IMR-90 (cell line): ENCODE data around the gene EFNB2. TPM values are rescaled to one million over a fixed set of nuclear protein-coding genes. Genes with fewer than 3 reads are reported as not detected.

Experiments used
- ATAC-seq: fragments of 200-7000 bp; cut with Tn5 transposase; 2 replicates; pipeline ENCODE4 v1.9.1; 2020; ENCODE audit warnings: low read depth, mild to moderate bottlenecking, moderate library complexity
- BruUV-seq: library from RNA; stranded (reverse); fragments of 400-500 nt; replicated peaks from 2 replicates; lab custom pipeline; 2021; lab: Mats Ljungman, UMichigan
- CTCF ChIA-PET: fragments of 300-600 bp; formaldehyde crosslinking; extraction: SDS; loops from one replicate; lab custom pipeline; 2021; ENCODE audit warnings: antibody characterized with exemption; lab: Yijun Ruan, JAX
- POLR2A ChIA-PET: fragments of 300-600 bp; sonication (Branson Sonifier 250); formaldehyde crosslinking; loops from one replicate; lab custom pipeline; 2022; ENCODE audit warnings: antibody characterized with exemption; ENCODE audit not compliant: unreplicated experiment; lab: Charles Lee
- DNase-seq: peaks from one replicate; pipeline ENCODE4 v3.0.0; 2013
- H2AFZ ChIP-seq: replicated peaks from 2 replicates; pipeline ENCODE3; 2013; ENCODE audit warnings: low read length, mild to moderate bottlenecking; ENCODE audit not compliant: poor library complexity
- H2AK5ac ChIP-seq: 2 replicates; pipeline ENCODE4 v1.6.1; 2013; ENCODE audit warnings: low read depth, low read length, inconsistent platforms
- H2AK9ac ChIP-seq: replicated peaks from 2 replicates; pipeline ENCODE3; 2013; ENCODE audit warnings: mild to moderate bottlenecking, low read depth, low read length, moderate library complexity; ENCODE audit not compliant: poor library complexity
- H2BK120ac ChIP-seq: 2 replicates; pipeline ENCODE4 v1.6.1; 2013; ENCODE audit warnings: low read depth, low read length, inconsistent platforms
- H2BK15ac ChIP-seq: 3 replicates; pipeline ENCODE4 v1.6.1; 2013; ENCODE audit warnings: low read depth, low read length, inconsistent platforms
- H2BK20ac ChIP-seq: 2 replicates; pipeline ENCODE4 v1.6.1; 2013; ENCODE audit warnings: low read depth, mild to moderate bottlenecking, inconsistent platforms, low read length, moderate library complexity
- H2BK5ac ChIP-seq: 2 replicates; pipeline ENCODE4 v1.6.1; 2013; ENCODE audit warnings: mild to moderate bottlenecking, low read depth, low read length, inconsistent platforms; ENCODE audit not compliant: poor library complexity, severe bottlenecking
- H3K14ac ChIP-seq: replicated peaks from 2 replicates; pipeline ENCODE4 v1.6.1; 2013; ENCODE audit warnings: low read depth, low read length, inconsistent platforms
- H3K18ac ChIP-seq: 2 replicates; pipeline ENCODE4 v1.6.1; 2013; ENCODE audit warnings: low read depth, low read length, control low read depth
- H3K23ac ChIP-seq: 2 replicates; pipeline ENCODE4 v1.6.1; 2013; ENCODE audit warnings: low read depth, low read length, inconsistent platforms
- H3K27ac ChIP-seq: 2 replicates; pipeline ENCODE4 v1.5.1; 2013; ENCODE audit warnings: mild to moderate bottlenecking, control low read depth, low read length; ENCODE audit not compliant: insufficient read depth
- H3K27me3 ChIP-seq: 2 replicates; pipeline ENCODE4 v1.6.1; 2013; ENCODE audit warnings: low read length; ENCODE audit not compliant: control insufficient read depth, insufficient read depth
- H3K36me3 ChIP-seq: 2 replicates; pipeline ENCODE4 v1.6.1; 2013; ENCODE audit warnings: low read length, mixed read lengths; ENCODE audit not compliant: control insufficient read depth, insufficient read depth
- H3K4ac ChIP-seq: 2 replicates; pipeline ENCODE4 v1.6.1; 2013; ENCODE audit warnings: low read depth, low read length, inconsistent platforms
- H3K4me1 ChIP-seq: 2 replicates; pipeline ENCODE4 v1.6.1; 2013; ENCODE audit warnings: low read length, mixed read lengths; ENCODE audit not compliant: control insufficient read depth, insufficient read depth
- H3K4me2 ChIP-seq: 2 replicates; pipeline ENCODE4 v1.6.1; 2013; ENCODE audit warnings: low read depth, mild to moderate bottlenecking, control low read depth, low read length, moderate library complexity
- H3K4me3 ChIP-seq: 2 replicates; pipeline ENCODE4 v1.5.1; 2013; ENCODE audit warnings: low read depth, mild to moderate bottlenecking, control low read depth, low read length, moderate library complexity; ENCODE audit not compliant: insufficient read depth
- H3K56ac ChIP-seq: 2 replicates; pipeline ENCODE4 v1.6.1; 2013; ENCODE audit warnings: low read length, inconsistent platforms; ENCODE audit not compliant: insufficient read depth; ENCODE audit errors: extremely low read depth
- H3K79me1 ChIP-seq, 2 experiments: 2 replicates each; pipeline ENCODE4 v1.6.1; 2013; ENCODE audit warnings: low read length in 2 of 2, inconsistent platforms in 1 of 2, low read depth in 1 of 2
- H3K9ac ChIP-seq: 2 replicates; pipeline ENCODE4 v1.6.1; 2013; ENCODE audit warnings: low read depth, low read length, control low read depth
- H3K9me1 ChIP-seq: 2 replicates; pipeline ENCODE4 v1.6.1; 2013; ENCODE audit warnings: low read length, inconsistent platforms; ENCODE audit not compliant: insufficient read depth
- H3K9me3 ChIP-seq: 2 replicates; pipeline ENCODE4 v1.6.1; 2013; ENCODE audit warnings: low read length; ENCODE audit not compliant: control insufficient read depth, insufficient read depth
- H4K20me1 ChIP-seq: 2 replicates; pipeline ENCODE4 v1.6.1; 2013; ENCODE audit warnings: low read length, inconsistent platforms; ENCODE audit not compliant: insufficient read depth
- H4K5ac ChIP-seq: 2 replicates; pipeline ENCODE4 v1.6.1; 2013; ENCODE audit warnings: mild to moderate bottlenecking, low read depth, low read length, control low read depth
- H4K8ac ChIP-seq, 2 experiments: 2 replicates each; pipeline ENCODE4 v1.6.1; 2013; ENCODE audit warnings: low read depth in 2 of 2, low read length in 2 of 2, control low read depth in 1 of 2, inconsistent platforms in 1 of 2
- H4K91ac ChIP-seq: 2 replicates; pipeline ENCODE4 v1.6.1; 2013; ENCODE audit warnings: low read depth, low read length, inconsistent platforms; ENCODE audit not compliant: insufficient read depth
- BHLHE40 ChIP-seq: fragments of 150-350 bp; IDR thresholded peaks from 2 replicates; pipeline ENCODE4 v1.6.1; 2016; ENCODE audit warnings: mild to moderate bottlenecking, low read depth, low read length
- CEBPB ChIP-seq: IDR thresholded peaks from 2 replicates; pipeline ENCODE4 v1.6.1; 2012; ENCODE audit warnings: low read depth, low read length, improper control_type of control experiment
- CHD1 ChIP-seq: IDR thresholded peaks from 2 replicates; pipeline ENCODE4 v1.6.1; 2012; ENCODE audit warnings: low read depth, low read length, improper control_type of control experiment
- CTCF ChIP-seq: conservative IDR thresholded peaks from 2 replicates; pipeline ENCODE4 v1.5.1; 2012; ENCODE audit warnings: mild to moderate bottlenecking, low read depth, low read length, improper control_type of control experiment
- ELK1 ChIP-seq: fragments of 150-350 bp; IDR thresholded peaks from 2 replicates; pipeline ENCODE4 v1.6.1; 2016; ENCODE audit warnings: low read depth, mild to moderate bottlenecking, low read length, moderate library complexity, borderline replicate concordance
- FOS ChIP-seq: fragments of 150-350 bp; IDR thresholded peaks from 2 replicates; pipeline ENCODE4 v1.6.1; 2016; ENCODE audit warnings: low read depth, low read length
- MAFK ChIP-seq: IDR thresholded peaks from 2 replicates; pipeline ENCODE4 v1.6.1; 2012; ENCODE audit warnings: low read depth, low read length, improper control_type of control experiment
- MAZ ChIP-seq: IDR thresholded peaks from 2 replicates; pipeline ENCODE4 v1.6.1; 2012; ENCODE audit warnings: low read depth, mild to moderate bottlenecking, low read length, improper control_type of control experiment, moderate library complexity, borderline replicate concordance
- MXI1 ChIP-seq: IDR thresholded peaks from 2 replicates; pipeline ENCODE4 v1.6.1; 2012; ENCODE audit warnings: low read depth, mild to moderate bottlenecking, low read length, moderate library complexity, borderline replicate concordance
- NFE2L2 ChIP-seq: fragments of 150-350 bp; IDR thresholded peaks from 2 replicates; pipeline ENCODE4 v1.6.1; 2016; ENCODE audit warnings: low read depth, mild to moderate bottlenecking, low read length
- POLR2A ChIP-seq: IDR thresholded peaks from 2 replicates; pipeline ENCODE4 v1.6.1; 2012; ENCODE audit warnings: mild to moderate bottlenecking, low read depth, low read length
- RAD21 ChIP-seq: IDR thresholded peaks from 2 replicates; pipeline ENCODE4 v1.6.1; 2012; ENCODE audit warnings: low read length, improper control_type of control experiment
- RCOR1 ChIP-seq: IDR thresholded peaks from 2 replicates; pipeline ENCODE4 v1.6.1; 2012; ENCODE audit warnings: mild to moderate bottlenecking, low read length, improper control_type of control experiment; ENCODE audit not compliant: insufficient replicate concordance
- RFX5 ChIP-seq: IDR thresholded peaks from 2 replicates; pipeline ENCODE4 v1.8.0; 2012; ENCODE audit warnings: low read depth, mild to moderate bottlenecking, low read length, moderate library complexity
- SMC3 ChIP-seq: fragments of 150-350 bp; IDR thresholded peaks from 2 replicates; pipeline ENCODE4 v1.6.1; 2016; ENCODE audit warnings: low read depth, mild to moderate bottlenecking, antibody characterized with exemption, low read length, moderate library complexity
- USF2 ChIP-seq: fragments of 150-350 bp; IDR thresholded peaks from 2 replicates; pipeline ENCODE4 v1.6.1; 2017; ENCODE audit warnings: mild to moderate bottlenecking, antibody characterized with exemption, low read length, low read depth
- WGBS, 2 experiments: methylation state at CpG; one replicate each; pipeline versions ENCODE4 v1.1.5 to v1.1.7; 2013; ENCODE audit warnings: missing lambda C conversion rate in 2 of 2; ENCODE audit not compliant: insufficient read length in 1 of 2; ENCODE audit errors: extremely low coverage in 2 of 2; 5-methylcytosine and 5-hydroxymethylcytosine counted together
- dilution Hi-C: fragments of 300-500 bp; cut with HindIII; formaldehyde crosslinking; loops from one replicate; pipeline ENCODE4 v1.14.3; 2018; ENCODE audit warnings: low sequenced_read_pairs; ENCODE audit not compliant: unreplicated experiment
- in situ Hi-C: fragments of 300-500 bp; cut with MboI; formaldehyde crosslinking; loops from 3 replicates; pipeline ENCODE4 v1.14.3; 2019; ENCODE audit warnings: low sequenced_read_pairs, inconsistent platforms, mixed read lengths
- intact Hi-C: fragments of 100-400 bp; cut with micrococcal nuclease; formaldehyde crosslinking; loops from 2 replicates; pipeline ENCODE4 v1.10.0; 2022
- polyA plus RNA-seq, 3 experiments: library from polyadenylated mRNA; depleted of rRNA; stranded (reverse); fragments of >200 nt; gene quantifications; 2 replicates each; pipeline ENCODE4 v1.2.3, GENCODE V29; 2012; ENCODE audit warnings: low replicate concordance in 1 of 3
- total RNA-seq: library from RNA; depleted of rRNA; stranded (reverse); fragments of >200 nt; gene quantifications from 2 replicates; pipeline ENCODE4 v1.2.3, GENCODE V29; 2012

EFNB2 gene
- total and polyA plus RNA-seq, 2 of the 4 experiments (the other 2 are of a cell fraction) = 5.4 to 6.0 TPM

GRCh38 chr13:106455190-106455589, 80.3 kb downstream of the EFNB2 start:
- H2BK5ac ChIP-seq = no peak overlapping the region
- H3K4ac ChIP-seq = no peak overlapping the region
- H3K18ac ChIP-seq = no peak overlapping the region
- dilution Hi-C loops (no loop called here), in situ Hi-C loops (no loop called here), intact Hi-C loops (no loop called here)
- H2AK5ac ChIP-seq = peak overlapping the region; percentile 16; the same call in 1 of the 2 replicates
- no peaks in the 10 kb centered on the region for H3K9me1 ChIP-seq
- no peak overlapping the region for H4K5ac ChIP-seq
- H3K4me3 ChIP-seq = no peak overlapping the region
- no peak overlapping the region for H2BK20ac ChIP-seq
- H2AK9ac ChIP-seq = no peak overlapping the region
- H2AFZ ChIP-seq = no peak overlapping the region
- DNase-seq (no peak), ATAC-seq (no peak)
- no peak overlapping the region for H2BK15ac ChIP-seq
- H3K4me1 ChIP-seq = 0 out of 2 replicates have a peak, but pooled peaks cover 2% of the 10 kb centered on the region
- no peak overlapping the region for H3K56ac ChIP-seq
- H3K9ac ChIP-seq = no peak overlapping the region
- no peak overlapping the region for H3K27ac ChIP-seq
- no peak overlapping the region for H4K8ac ChIP-seq
- no TSS peak for BruUV-seq
- H4K20me1 ChIP-seq = no peaks in the 10 kb centered on the region
- ChIA-PET POLR2A (no interaction called here), CTCF (interaction anchor here (0.9 to 1.0 kb wide), 2 partner anchors 10 to 11 kb away, joined by 3 to 4 read pairs; no protein-coding TSS in a partner anchor)
- no peaks in the 10 kb centered on the region; the same call in 1 of the 2 replicates for H3K9me3 ChIP-seq
- 100% methylated on average over 1 of the region's 9 CpGs; no CpG with 5 or more reads in 1 of the 2 experiments for WGBS, 2 experiments
- H3K14ac ChIP-seq = no peak overlapping the region
- TF ChIP-seq RCOR1 (no peak), MAFK (no peak), CHD1 (no peak), ELK1 (no peak), BHLHE40 (no peak), NFE2L2 (no peak), SMC3 (no peak), CEBPB (no peak), POLR2A (no peak), USF2 (no peak), CTCF (no peak), MXI1 (no peak), RFX5 (no peak), RAD21 (no peak), MAZ (no peak), FOS (no peak)
- peaks cover 12% of the 10 kb centered on the region for H3K27me3 ChIP-seq
- H3K36me3 ChIP-seq = no peaks in the 10 kb centered on the region
- no peaks in the 10 kb centered on the region for H3K79me1 ChIP-seq
- no peak overlapping the region for H2BK120ac ChIP-seq
- H3K23ac ChIP-seq = no peak overlapping the region
- H4K91ac ChIP-seq = no peak overlapping the region
- no peak overlapping the region for H3K4me2 ChIP-seq
